Measurements from ENCODE around the gene APOL1.

APOL1 gene

DNA sequence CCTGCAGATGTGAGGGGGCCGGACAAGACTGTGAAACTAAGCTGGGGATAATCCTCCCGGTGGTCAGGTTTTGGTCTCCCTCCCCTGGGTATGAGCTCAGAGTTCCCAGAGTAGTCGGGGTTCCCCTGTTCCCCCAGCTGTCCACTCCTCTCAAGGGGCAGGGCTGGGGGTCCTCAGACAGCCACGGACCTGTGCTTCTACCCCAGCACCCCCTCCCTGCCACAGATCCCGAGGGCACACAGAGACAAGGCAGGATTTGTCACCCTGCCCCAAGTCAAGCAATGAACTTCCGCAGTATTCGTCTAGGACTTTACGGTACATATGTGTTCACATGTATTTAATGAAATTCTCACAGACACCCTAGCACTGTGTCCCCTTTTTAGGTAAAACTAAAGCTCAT lies 45.2 kb downstream of the APOL1 start:
- TF ChIP-seq, protein P1, sequence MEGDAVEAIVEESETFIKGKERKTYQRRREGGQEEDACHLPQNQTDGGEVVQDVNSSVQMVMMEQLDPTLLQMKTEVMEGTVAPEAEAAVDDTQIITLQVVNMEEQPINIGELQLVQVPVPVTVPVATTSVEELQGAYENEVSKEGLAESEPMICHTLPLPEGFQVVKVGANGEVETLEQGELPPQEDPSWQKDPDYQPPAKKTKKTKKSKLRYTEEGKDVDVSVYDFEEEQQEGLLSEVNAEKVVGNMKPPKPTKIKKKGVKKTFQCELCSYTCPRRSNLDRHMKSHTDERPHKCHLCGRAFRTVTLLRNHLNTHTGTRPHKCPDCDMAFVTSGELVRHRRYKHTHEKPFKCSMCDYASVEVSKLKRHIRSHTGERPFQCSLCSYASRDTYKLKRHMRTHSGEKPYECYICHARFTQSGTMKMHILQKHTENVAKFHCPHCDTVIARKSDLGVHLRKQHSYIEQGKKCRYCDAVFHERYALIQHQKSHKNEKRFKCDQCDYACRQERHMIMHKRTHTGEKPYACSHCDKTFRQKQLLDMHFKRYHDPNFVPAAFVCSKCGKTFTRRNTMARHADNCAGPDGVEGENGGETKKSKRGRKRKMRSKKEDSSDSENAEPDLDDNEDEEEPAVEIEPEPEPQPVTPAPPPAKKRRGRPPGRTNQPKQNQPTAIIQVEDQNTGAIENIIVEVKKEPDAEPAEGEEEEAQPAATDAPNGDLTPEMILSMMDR (conservative IDR thresholded peaks at IDR 0.05; ENCODE audit: low read depth, low read length) = no peak
- no peaks in the 10 kb centered on the region for H3K4me1 ChIP-seq (ENCODE audit: low read depth, poor library complexity, severe bottlenecking)
- no peak overlapping the region for H3K4me3 ChIP-seq (IDR thresholded peaks at IDR 0.05; ENCODE audit: insufficient read depth, low read depth, low read length)
- no peak overlapping the region for H3K27ac ChIP-seq
- H3K36me3 ChIP-seq (ENCODE audit: insufficient read depth) = peaks cover 26% of the 10 kb centered on the region; the same call in 1 of the 2 replicates
- no peaks in the 10 kb centered on the region for H3K27me3 ChIP-seq (ENCODE audit: insufficient read depth, low read depth)
- no peak overlapping the region for H3K4me2 ChIP-seq
- no peaks in the 10 kb centered on the region for H4K20me1 ChIP-seq (ENCODE audit: insufficient read depth)
- no peak overlapping the region for H2AFZ ChIP-seq (ENCODE audit: low read depth)
- no peak overlapping the region for H3K9ac ChIP-seq
- peaks cover 5% of the 10 kb centered on the region; the same call in 1 of the 2 replicates for H3K79me2 ChIP-seq (ENCODE audit: insufficient read depth, low read depth)

DNA sequence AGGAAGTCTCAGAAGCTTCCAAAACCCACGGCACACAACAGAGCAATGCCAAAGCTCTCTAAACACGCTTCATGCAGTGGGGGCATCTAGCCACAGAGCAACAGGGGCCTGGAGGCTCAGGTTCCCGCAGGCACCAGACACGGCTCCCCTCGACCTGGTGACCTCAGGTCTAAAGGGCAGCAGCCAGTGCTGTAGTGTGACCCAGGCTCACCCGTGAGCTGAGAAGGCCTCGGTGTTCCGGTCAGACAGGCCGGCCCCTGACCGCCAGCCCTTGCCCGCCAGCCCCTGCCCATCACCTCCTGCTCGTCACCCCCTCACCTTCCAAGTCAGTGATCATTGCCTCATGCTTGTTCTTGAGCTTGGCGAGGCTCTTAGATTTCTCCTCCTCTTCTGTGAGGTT lies 45.7 kb downstream of the APOL1 start:
- TF ChIP-seq, protein P1 (conservative IDR thresholded peaks at IDR 0.05; ENCODE audit: low read depth, low read length) = no peak
- Histone ChIP-seq H3K4me1 (ENCODE audit: low read depth, poor library complexity, severe bottlenecking) (no peaks in the 10 kb centered on the region), H3K36me3 (ENCODE audit: insufficient read depth) (peaks cover 26% of the 10 kb centered on the region; the same call in 1 of the 2 replicates), H3K4me3 (IDR thresholded peaks at IDR 0.05; ENCODE audit: insufficient read depth, low read depth, low read length) (no peak overlapping the region), H3K79me2 (ENCODE audit: insufficient read depth, low read depth) (peaks cover 5% of the 10 kb centered on the region; the same call in 1 of the 2 replicates), H3K27ac (no peak overlapping the region), H3K9ac (no peak overlapping the region), H2AFZ (ENCODE audit: low read depth) (no peak overlapping the region), H3K4me2 (no peak overlapping the region), H3K27me3 (ENCODE audit: insufficient read depth, low read depth) (no peaks in the 10 kb centered on the region), H4K20me1 (ENCODE audit: insufficient read depth) (no peaks in the 10 kb centered on the region)

DNA sequence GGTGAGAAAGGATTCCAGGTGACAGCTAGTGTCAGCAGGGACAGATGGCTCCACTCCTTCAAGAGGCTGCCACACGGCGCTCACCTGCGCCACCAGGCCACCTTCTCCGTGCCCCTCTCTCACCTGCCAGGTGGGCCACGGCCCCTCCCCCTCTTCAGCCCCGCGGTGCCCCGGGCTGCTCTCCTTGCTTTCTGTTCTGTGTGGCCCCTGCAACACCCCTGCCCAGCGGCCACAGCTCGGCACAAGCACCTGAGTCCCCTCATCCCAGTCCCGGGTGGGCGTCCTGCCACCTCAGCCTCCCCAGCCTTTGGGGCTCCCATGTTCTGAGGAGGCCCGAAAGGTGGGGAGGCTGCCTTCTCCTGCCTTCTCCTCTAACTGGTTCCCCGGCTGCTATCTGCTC lies 46.4 kb downstream of the APOL1 start:
- no peaks in the 10 kb centered on the region for H3K27me3 ChIP-seq (ENCODE audit: insufficient read depth, low read depth)
- peaks cover 26% of the 10 kb centered on the region; the same call in 1 of the 2 replicates for H3K36me3 ChIP-seq (ENCODE audit: insufficient read depth)
- H2AFZ ChIP-seq (ENCODE audit: low read depth) = no peak overlapping the region
- H3K4me1 ChIP-seq (ENCODE audit: low read depth, poor library complexity, severe bottlenecking) = no peaks in the 10 kb centered on the region
- H3K4me2 ChIP-seq = no peak overlapping the region
- H3K27ac ChIP-seq = no peak overlapping the region
- TF ChIP-seq, protein P1 (conservative IDR thresholded peaks at IDR 0.05; ENCODE audit: low read depth, low read length) = no peak
- H3K9ac ChIP-seq = no peak overlapping the region
- H4K20me1 ChIP-seq (ENCODE audit: insufficient read depth) = no peaks in the 10 kb centered on the region
- H3K79me2 ChIP-seq (ENCODE audit: insufficient read depth, low read depth) = peaks cover 5% of the 10 kb centered on the region; the same call in 1 of the 2 replicates
- no peak overlapping the region for H3K4me3 ChIP-seq (IDR thresholded peaks at IDR 0.05; ENCODE audit: insufficient read depth, low read depth, low read length)

DNA sequence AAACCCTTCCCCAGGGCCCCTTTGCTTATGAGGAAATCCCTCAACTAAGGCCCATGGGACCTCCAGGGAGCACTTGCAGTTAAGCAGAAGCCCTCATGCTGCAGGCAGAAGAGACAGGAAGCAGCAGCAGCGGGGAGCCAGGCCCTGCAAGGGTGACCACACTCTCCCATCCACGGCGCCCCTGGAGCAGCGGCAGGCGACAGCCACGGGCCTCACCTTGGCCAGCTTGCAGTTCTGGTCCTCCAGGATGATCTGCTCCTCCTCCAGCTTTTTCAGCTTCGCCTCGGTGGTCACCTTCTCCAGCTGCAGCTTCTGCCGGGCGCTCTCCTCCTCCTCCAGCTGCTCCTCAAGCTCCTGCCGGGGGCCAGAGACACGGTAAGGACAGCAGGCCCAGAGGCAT lies 47.0 kb downstream of the APOL1 start:
- H3K36me3 ChIP-seq (ENCODE audit: insufficient read depth) = peaks cover 26% of the 10 kb centered on the region; the same call in 1 of the 2 replicates
- H2AFZ ChIP-seq (ENCODE audit: low read depth) = no peak overlapping the region
- no peak overlapping the region for H3K27ac ChIP-seq

More for the DNA sequence above, 47.0 kb downstream of the APOL1 start:
- H4K20me1 ChIP-seq (ENCODE audit: insufficient read depth) = no peaks in the 10 kb centered on the region
- H3K27me3 ChIP-seq (ENCODE audit: insufficient read depth, low read depth) = no peaks in the 10 kb centered on the region
- TF ChIP-seq, protein P1 (conservative IDR thresholded peaks at IDR 0.05; ENCODE audit: low read depth, low read length) = no peak
- H3K4me3 ChIP-seq (IDR thresholded peaks at IDR 0.05; ENCODE audit: insufficient read depth, low read depth, low read length) = no peak overlapping the region
- no peak overlapping the region for H3K9ac ChIP-seq
- H3K4me2 ChIP-seq = no peak overlapping the region
- H3K4me1 ChIP-seq (ENCODE audit: low read depth, poor library complexity, severe bottlenecking) = no peaks in the 10 kb centered on the region
- peaks cover 5% of the 10 kb centered on the region; the same call in 1 of the 2 replicates for H3K79me2 ChIP-seq (ENCODE audit: insufficient read depth, low read depth)

Data from KMS-11 (cell line).